GM18861 (cell line): Measurements from ENCODE around the gene TBL3.

Source experiments
- ATAC-seq: cut with Tn5 transposase; IDR thresholded peaks from one replicate; pipeline ENCODE4 v1.9.1; 2021; ENCODE audit not compliant: unreplicated experiment

The TBL3 gene

GRCh38 chr16:1981398-1981836 lies 9.6 kb downstream of the TBL3 start, which contains the start of gene NOXO1:
TSS of gene NOXO1 (minus strand) at chr16:1981469. CDS start at chr16:1981179, 290 bp downstream.
- ATAC-seq: no peak

- ATAC-seq: no peak
These were observed 10.2 kb downstream of the TBL3 start for GRCh38 chr16:1982013-1982433.

GRCh38 chr16:1982991-1983543 lies 11.2 kb downstream of the TBL3 start:
- no peak for ATAC-seq

GRCh38 chr16:1983544-1984346 lies 11.9 kb downstream of the TBL3 start, which contains the start of gene GFER:
TSS of gene GFER (plus strand) at chr16:1984193. CDS start at chr16:1984219, 26 bp downstream.
- peak; percentile 65 for ATAC-seq

DNA sequence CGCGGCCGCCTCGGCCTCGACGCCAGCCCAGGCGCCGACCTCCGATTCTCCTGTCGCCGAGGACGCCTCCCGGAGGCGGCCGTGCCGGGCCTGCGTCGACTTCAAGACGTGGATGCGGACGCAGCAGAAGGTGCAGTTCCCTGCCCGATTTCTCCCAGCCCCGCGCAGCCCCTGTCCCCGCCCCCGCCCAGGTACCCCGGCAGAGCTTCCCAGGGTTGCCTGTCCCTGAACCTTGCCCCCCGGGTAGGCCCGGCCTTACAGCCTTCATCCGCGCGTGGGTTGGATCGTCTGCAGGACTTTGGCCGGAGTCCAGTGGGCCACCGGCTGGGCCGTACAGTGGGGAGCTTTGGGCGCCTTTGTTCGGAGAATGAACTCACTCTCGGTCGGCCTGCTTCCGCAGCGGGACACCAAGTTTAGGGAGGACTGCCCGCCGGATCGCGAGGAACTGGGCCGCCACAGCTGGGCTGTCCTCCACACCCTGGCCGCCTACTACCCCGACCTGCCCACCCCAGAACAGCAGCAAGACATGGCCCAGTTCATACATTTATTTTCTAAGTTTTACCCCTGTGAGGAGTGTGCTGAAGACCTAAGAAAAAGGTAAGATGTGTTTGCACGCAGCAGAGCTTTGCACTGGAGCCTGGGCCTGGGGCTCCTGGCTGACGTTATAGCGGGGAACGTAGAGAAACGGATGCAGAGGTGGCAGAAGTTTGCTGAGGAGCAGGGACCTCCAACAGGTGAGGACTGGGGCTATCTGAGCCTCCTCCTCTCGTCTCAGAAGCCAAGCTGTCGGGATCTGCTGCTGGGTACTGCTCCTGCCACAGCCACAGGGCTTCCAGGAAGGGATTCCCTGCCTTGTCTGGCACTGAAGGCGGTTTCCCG lies 12.7 kb downstream of the TBL3 start:
- no peak for ATAC-seq

DNA sequence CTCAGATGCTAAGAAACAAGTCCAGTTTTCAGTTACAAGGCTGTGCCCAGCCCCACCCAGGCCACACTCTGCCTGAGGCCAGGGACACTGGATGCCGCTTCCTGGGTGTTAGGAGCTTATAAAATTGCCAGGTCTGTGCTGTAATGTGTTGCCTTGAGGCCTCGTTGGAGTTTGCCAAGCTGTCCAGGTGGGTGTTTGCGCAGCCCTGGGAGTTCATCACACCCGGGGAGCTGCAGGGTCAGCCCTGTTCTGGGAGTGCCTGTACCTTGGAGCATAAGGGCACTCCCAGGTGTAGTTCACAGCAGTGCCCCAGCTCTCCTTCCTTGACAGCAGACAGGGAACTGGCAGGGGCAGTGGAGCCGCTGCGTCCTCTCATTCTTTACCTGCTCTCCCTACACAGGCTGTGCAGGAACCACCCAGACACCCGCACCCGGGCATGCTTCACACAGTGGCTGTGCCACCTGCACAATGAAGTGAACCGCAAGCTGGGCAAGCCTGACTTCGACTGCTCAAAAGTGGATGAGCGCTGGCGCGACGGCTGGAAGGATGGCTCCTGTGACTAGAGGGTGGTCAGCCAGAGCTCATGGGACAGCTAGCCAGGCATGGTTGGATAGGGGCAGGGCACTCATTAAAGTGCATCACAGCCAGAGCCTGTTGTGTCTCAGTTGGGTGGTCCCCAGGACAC lies 13.8 kb downstream of the TBL3 start:
- ATAC-seq: no peak

GRCh38 chr16:1987198-1987597 lies 15.3 kb downstream of the TBL3 start:
- ATAC-seq: no peak

DNA sequence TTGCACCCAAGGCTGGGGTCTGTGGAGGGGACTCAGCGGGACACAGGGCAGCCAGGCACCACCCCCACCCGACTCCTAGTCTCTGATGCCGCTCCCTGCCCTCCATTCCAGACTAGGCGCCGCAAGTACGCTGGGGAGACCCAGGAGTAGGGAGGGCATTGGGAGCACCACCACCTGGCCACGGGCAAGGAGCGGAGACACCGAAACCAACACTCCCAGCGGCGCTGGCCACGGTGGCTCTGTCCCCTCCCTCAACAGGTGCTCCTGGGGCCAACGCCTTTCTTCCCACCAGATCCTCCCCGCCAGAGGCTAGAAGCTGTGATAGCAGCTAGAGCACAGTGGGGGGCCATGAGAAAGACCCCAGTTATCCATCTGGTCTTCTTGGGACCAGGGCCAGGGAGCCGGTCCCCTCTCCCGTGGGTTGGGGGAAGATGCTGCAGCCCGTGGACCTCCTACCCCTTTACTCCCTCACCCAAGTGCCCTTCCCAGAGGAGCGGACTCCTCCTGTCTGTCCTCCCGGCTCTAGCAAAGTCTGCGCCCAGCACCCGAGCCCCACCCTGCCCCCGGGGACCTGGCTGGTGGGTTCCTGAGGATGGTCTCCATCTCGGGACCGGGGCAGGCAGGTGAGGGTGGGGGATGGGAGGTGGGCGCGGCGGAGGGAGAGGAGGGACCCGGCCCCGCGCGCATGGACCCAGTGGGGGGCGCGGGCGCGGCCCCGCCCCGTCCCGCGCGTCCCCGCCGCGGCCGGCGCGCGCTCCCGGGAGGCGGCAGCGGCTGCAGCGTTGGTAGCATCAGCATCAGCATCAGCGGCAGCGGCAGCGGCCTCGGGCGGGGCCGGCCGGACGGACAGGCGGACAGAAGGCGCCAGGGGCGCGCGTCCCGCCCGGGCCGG lies 17.6 kb downstream of the TBL3 start, which contains the start of gene SYNGR3:
Gene SYNGR3 (plus strand): TSS at position 762 of the 892 bp plus-strand sequence. CDS start 133 bp downstream, outside the sequence.
- no peak for ATAC-seq

DNA sequence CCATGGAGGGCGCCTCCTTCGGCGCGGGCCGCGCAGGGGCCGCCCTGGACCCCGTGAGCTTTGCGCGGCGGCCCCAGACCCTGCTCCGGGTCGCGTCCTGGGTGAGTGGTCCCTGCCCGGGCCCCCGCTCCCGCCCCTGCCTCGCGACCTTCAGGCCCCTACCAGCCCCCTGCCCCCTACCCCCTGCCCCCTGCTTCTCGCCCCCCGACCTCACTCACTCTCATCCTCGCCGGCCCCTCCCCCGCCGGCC lies 18.2 kb downstream of the TBL3 start:
- ATAC-seq: no peak

DNA sequence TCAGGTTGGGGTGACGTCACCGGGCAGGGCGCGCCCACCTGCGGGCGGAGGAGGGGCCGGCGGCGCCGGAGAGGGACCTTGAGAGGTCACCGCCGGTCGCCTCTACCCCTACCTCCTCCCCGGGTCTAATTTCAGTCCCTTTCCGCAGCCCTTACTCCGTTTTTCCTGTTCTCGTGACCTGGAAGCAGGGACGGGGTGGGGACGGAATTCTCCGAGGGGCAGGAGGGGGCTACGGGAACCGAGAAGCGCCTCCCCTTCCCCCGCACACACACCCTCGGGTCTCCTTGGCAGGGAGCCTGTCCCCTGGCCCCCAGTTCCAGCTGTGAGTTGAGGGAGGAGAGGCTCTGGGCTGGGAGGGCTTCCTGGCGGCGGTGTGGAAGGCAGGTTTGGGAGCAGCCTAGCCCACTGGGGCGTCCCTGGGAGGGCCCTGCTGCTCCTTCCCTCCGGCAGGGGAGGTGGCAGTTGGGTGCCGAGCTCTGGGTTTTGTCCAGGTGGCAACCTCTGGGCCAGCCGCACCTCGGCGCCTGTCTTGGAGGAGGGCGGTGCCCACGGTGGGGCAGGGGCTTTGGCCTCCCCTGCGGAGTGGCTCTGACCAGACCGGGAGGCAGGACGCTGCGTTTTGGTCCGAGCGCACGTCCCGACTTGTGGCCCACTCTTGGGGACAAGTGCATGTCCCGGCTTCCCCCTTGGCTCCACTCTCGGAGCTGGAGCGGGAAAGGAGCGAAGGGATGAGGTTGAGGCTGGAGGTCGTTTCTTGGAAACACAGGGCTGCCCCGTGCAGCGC lies 18.7 kb downstream of the TBL3 start:
- ATAC-seq: no peak

DNA sequence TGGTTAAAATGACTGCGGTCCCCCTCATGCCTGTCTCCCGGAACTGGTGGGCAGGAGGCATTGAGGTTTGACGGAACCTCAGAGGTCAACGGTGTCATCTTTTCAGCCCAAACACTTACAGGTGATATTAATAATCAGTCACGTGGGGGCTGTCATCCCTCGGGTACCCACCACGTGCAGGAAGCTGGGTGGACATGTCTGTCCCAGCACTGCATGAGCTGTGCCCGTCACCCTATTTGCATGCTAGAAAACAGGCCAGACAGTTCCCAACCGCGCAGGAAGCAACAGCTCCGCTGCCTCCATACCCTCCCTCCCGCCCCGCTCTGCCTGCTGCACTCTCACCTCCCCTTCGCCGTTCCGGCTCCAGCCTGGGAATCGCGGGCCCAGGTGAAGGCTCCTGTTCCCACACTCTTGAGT lies 19.3 kb downstream of the TBL3 start:
- no peak for ATAC-seq

GRCh38 chr16:1991588-1991947 lies 19.7 kb downstream of the TBL3 start:
- ATAC-seq: no peak

DNA sequence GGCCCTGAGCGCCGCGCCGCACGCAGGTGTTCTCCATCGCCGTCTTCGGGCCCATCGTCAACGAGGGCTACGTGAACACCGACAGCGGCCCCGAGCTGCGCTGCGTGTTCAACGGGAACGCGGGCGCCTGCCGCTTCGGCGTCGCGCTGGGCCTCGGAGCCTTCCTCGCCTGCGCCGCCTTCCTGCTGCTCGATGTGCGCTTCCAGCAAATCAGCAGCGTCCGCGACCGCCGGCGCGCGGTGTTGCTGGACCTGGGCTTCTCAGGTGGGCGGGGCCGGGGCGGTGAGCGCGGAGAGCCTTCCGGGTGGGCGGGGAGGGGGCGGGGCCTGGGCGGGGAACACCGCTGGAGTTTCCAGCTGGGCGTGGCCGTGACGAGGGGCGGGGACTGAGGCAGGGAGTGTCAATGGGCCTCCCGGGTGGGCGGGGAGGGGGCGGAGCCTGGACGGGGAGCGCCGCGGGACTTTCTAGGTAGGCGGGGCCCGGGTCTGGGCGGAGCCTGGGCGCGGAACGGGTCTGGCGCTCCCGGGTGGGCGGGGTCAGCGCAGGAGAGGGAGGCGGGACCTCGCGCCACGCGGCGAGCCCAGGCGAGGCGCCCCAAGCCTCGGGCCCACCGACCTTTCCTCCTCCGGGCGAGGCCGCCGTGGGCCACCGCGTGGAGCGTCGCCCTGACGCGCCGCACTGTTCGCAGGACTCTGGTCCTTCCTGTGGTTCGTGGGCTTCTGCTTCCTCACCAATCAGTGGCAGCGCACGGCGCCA lies 20.3 kb downstream of the TBL3 start:
- ATAC-seq: no peak

DNA sequence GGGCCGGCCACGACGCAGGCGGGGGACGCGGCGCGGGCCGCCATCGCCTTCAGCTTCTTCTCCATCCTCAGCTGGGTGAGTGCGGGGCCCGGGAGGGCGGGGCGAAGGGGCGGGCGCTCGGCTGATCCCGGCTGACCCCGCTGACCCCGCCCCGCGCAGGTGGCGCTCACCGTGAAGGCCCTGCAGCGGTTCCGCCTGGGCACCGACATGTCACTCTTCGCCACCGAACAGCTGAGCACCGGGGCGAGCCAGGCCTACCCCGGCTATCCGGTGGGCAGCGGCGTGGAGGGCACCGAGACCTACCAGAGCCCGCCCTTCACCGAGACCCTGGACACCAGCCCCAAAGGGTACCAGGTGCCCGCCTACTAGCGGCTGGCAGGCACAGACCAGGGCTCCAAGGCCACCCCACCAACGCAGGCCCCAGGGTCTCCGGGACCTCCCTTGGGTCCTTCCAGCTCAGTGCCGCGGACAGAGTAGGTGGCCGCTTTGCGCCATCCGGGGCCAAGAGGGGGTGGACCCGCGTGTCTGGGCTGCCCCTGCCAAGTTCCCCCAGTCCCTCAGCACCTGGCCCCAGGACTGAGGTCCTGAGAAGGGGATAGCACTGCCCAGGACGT lies 21.0 kb downstream of the TBL3 start:
- no peak for ATAC-seq

DNA sequence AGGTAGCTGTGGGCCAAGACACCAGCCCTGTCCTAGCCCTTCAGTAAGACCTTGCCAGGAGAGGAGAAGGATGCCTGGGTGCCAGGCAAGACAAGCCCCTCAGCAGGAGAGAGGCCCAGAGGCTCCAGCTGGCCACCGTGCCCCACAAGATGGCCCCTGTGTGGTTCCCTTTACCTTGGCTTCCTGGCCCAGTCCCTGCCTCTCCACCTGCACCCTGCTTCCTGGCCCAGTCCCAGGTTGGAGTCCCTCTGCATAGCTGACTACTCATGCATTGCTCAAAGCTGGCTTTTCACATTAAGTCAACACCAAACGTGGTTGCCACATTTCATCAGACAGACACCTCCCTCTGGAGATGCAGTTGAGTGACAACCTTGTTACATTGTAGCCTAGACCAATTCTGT lies 21.9 kb downstream of the TBL3 start:
- no peak for ATAC-seq

- no peak for ATAC-seq
These were observed 25.9 kb downstream of the TBL3 start for GRCh38 chr16:1997494-1998359.

GRCh38 chr16:1998360-1998835 lies 26.5 kb downstream of the TBL3 start:
- ATAC-seq: no peak
